GM21723 (cell line): Measurements from ENCODE around the gene SPRR5.

Source experiments
- ATAC-seq: cut with Tn5 transposase; IDR thresholded peaks from one replicate; pipeline ENCODE4 v1.9.1; 2021; ENCODE audit warnings: mild to moderate bottlenecking, moderate library complexity; ENCODE audit not compliant: unreplicated experiment

The SPRR5 gene

GRCh38 chr1:152942161-152942560 lies 4.8 kb upstream of the SPRR5 start:
- no peak for ATAC-seq

GRCh38 chr1:152946248-152946647 lies 758 bp upstream of the SPRR5 start:
- no peak for ATAC-seq

GRCh38 chr1:152951711-152952110 lies 4.7 kb downstream of the SPRR5 start:
- ATAC-seq: no peak

GRCh38 chr1:152953761-152954160 lies 6.8 kb downstream of the SPRR5 start:
- no peak for ATAC-seq

- no peak for ATAC-seq
Measured at GRCh38 chr1:152954436-152954835, 7.4 kb downstream of the SPRR5 start.

- no peak for ATAC-seq
Measured at GRCh38 chr1:152957561-152957960, 10.6 kb downstream of the SPRR5 start.

GRCh38 chr1:152959273-152959672 lies 12.3 kb downstream of the SPRR5 start:
- no peak for ATAC-seq

- no peak for ATAC-seq
Measured at GRCh38 chr1:152959801-152960451, 12.9 kb downstream of the SPRR5 start.

- no peak for ATAC-seq
Measured at GRCh38 chr1:152960452-152961044, 13.5 kb downstream of the SPRR5 start.

GRCh38 chr1:152961226-152961891 lies 14.4 kb downstream of the SPRR5 start:
- ATAC-seq: no peak

- ATAC-seq: no peak
Measured at GRCh38 chr1:152962876-152963415, 15.9 kb downstream of the SPRR5 start.

GRCh38 chr1:152964536-152964935 lies 17.5 kb downstream of the SPRR5 start:
- ATAC-seq: no peak

- ATAC-seq: no peak
Measured at GRCh38 chr1:152965853-152966252, 18.8 kb downstream of the SPRR5 start.

- ATAC-seq: no peak
Measured at GRCh38 chr1:152967201-152967600, 20.2 kb downstream of the SPRR5 start.

GRCh38 chr1:152968248-152968647 lies 21.2 kb downstream of the SPRR5 start:
- ATAC-seq: peak; percentile 91

GRCh38 chr1:152969036-152969435 lies 22.0 kb downstream of the SPRR5 start:
- ATAC-seq: no peak

GRCh38 chr1:152970495-152970894 lies 23.5 kb downstream of the SPRR5 start, which contains the start of gene SPRR4:
SPRR4 (plus strand) TSS chr1:152970648; CDS start chr1:152971891, 1,243 bp downstream.
- no peak for ATAC-seq

GRCh38 chr1:152972196-152972886 lies 25.3 kb downstream of the SPRR5 start:
- no peak for ATAC-seq

- ATAC-seq: no peak
Measured at GRCh38 chr1:152976688-152977087, 29.7 kb downstream of the SPRR5 start.

- no peak for ATAC-seq
Measured at GRCh38 chr1:152977614-152978013, 30.6 kb downstream of the SPRR5 start.

- no peak for ATAC-seq
Measured at GRCh38 chr1:152980676-152981075, 33.7 kb downstream of the SPRR5 start.
